Neural progenitor cell (in vitro differentiated cells): ENCODE data around the gene CHCHD10.

Source experiments
- CTCF ChIP-seq: fragments of 200-600 bp; sonication (generic); IDR thresholded peaks from 2 replicates; pipeline ENCODE4 v1.5.1; 2017; ENCODE audit warnings: antibody characterized with exemption, mild to moderate bottlenecking
- EZH2 ChIP-seq: fragments of 200-600 bp; sonication (generic); IDR thresholded peaks from 2 replicates; pipeline ENCODE4 v1.6.1; 2017; ENCODE audit warnings: antibody characterized with exemption, mild to moderate bottlenecking, moderate library complexity
- EZH2phosphoT487 ChIP-seq: fragments of 200-600 bp; sonication (generic); IDR thresholded peaks from 2 replicates; pipeline ENCODE4 v1.6.1; 2017; ENCODE audit warnings: antibody characterized with exemption

- TF ChIP-seq CTCF = no peak
- no peak for TF ChIP-seq EZH2phosphoT487
- no peak for TF ChIP-seq EZH2
Observed at GRCh38 chr22:23774114-23774921, 6.5 kb upstream of the CHCHD10 start.
